H9 (cell line): ENCODE results near the gene RNU5B-1. TPM values are rescaled to one million over a fixed set of nuclear protein-coding genes. Genes with fewer than 3 reads are reported as not detected.

Experiments
- DNase-seq: peaks from one replicate; pipeline ENCODE4 v3.0.0-alpha.2; 2017
- H2AFZ ChIP-seq: one replicate; pipeline ENCODE4 v1.6.1; 2013; ENCODE audit warnings: mild to moderate bottlenecking, low read length, control low read depth, moderate library complexity
- H2AK5ac ChIP-seq: 2 replicates; pipeline ENCODE4 v1.6.1; 2013; ENCODE audit warnings: low read length, control low read depth, mixed read lengths; ENCODE audit not compliant: insufficient read length
- H2BK120ac ChIP-seq: one replicate; pipeline ENCODE4 v1.6.1; 2013; ENCODE audit warnings: low read depth, mild to moderate bottlenecking, low read length, control low read depth, inconsistent platforms; ENCODE audit not compliant: poor library complexity, severe bottlenecking
- H2BK12ac ChIP-seq: 2 replicates; pipeline ENCODE4 v1.6.1; 2013; ENCODE audit warnings: low read length, control low read depth, mixed read lengths, low read depth; ENCODE audit not compliant: insufficient read length
- H2BK15ac ChIP-seq: 2 replicates; pipeline ENCODE4 v1.6.1; 2013; ENCODE audit warnings: low read depth, low read length, control low read depth
- H2BK20ac ChIP-seq: one replicate; pipeline ENCODE4 v1.6.1; 2013; ENCODE audit warnings: low read depth, mild to moderate bottlenecking, low read length, control low read depth, inconsistent platforms; ENCODE audit not compliant: poor library complexity, severe bottlenecking
- H2BK5ac ChIP-seq: 2 replicates; pipeline ENCODE4 v1.6.1; 2013; ENCODE audit warnings: low read length, control low read depth, mixed read lengths; ENCODE audit not compliant: insufficient read length
- H3K14ac ChIP-seq: 2 replicates; pipeline ENCODE4 v1.6.1; 2013; ENCODE audit warnings: low read length, control low read depth; ENCODE audit not compliant: insufficient read depth
- H3K18ac ChIP-seq: 2 replicates; pipeline ENCODE4 v1.6.1; 2013; ENCODE audit warnings: low read depth, mild to moderate bottlenecking, mixed read lengths, low read length, control low read depth; ENCODE audit not compliant: insufficient read length
- H3K23ac ChIP-seq: 2 replicates; pipeline ENCODE4 v1.6.1; 2013; ENCODE audit warnings: low read length, control low read depth, mixed read lengths, low read depth; ENCODE audit not compliant: insufficient read length
- H3K23me2 ChIP-seq: 2 replicates; pipeline ENCODE4 v1.6.1; 2013; ENCODE audit warnings: low read depth, mild to moderate bottlenecking, mixed read lengths, low read length, control low read depth; ENCODE audit not compliant: insufficient read length, poor library complexity, severe bottlenecking
- H3K27ac ChIP-seq: 2 replicates; pipeline ENCODE4 v1.5.1; 2013; ENCODE audit warnings: low read length, control low read depth, mixed read lengths, low read depth; ENCODE audit not compliant: insufficient read length
- H3K27me3 ChIP-seq: 2 replicates; pipeline ENCODE4 v1.6.1; 2013; ENCODE audit warnings: low read length, control low read depth, inconsistent platforms; ENCODE audit not compliant: insufficient read depth
- H3K4ac ChIP-seq: 2 replicates; pipeline ENCODE4 v1.6.1; 2013; ENCODE audit warnings: low read depth, mild to moderate bottlenecking, control low read depth, inconsistent platforms, low read length, moderate library complexity
- H3K4me1 ChIP-seq: 2 replicates; pipeline ENCODE4 v1.6.1; 2013; ENCODE audit warnings: low read length, control low read depth, inconsistent platforms; ENCODE audit not compliant: insufficient read depth
- H3K4me2 ChIP-seq: 2 replicates; pipeline ENCODE4 v1.6.1; 2013; ENCODE audit warnings: low read length, control low read depth, mixed read lengths; ENCODE audit not compliant: insufficient read length, insufficient read depth
- H3K56ac ChIP-seq: 2 replicates; pipeline ENCODE4 v1.6.1; 2013; ENCODE audit warnings: low read depth, mild to moderate bottlenecking, mixed read lengths, low read length, control low read depth; ENCODE audit not compliant: insufficient read length
- H3K79me1 ChIP-seq: 2 replicates; pipeline ENCODE4 v1.6.1; 2013; ENCODE audit warnings: low read depth, mild to moderate bottlenecking, moderate library complexity, low read length, control low read depth, inconsistent platforms; ENCODE audit not compliant: insufficient read depth, poor library complexity, severe bottlenecking
- H3K79me2 ChIP-seq: 2 replicates; pipeline ENCODE4 v1.6.1; 2013; ENCODE audit warnings: low read length, control low read depth, inconsistent platforms; ENCODE audit not compliant: insufficient read depth
- H3K9ac ChIP-seq: 2 replicates; pipeline ENCODE4 v1.6.1; 2013; ENCODE audit warnings: low read length, control low read depth, mixed read lengths; ENCODE audit not compliant: insufficient read length; ENCODE audit errors: extremely low read depth
- H3K9me3 ChIP-seq: one replicate; pipeline ENCODE4 v1.6.1; 2013; ENCODE audit warnings: low read depth, low read length, inconsistent platforms; ENCODE audit not compliant: control insufficient read depth
- H3T11ph ChIP-seq: one replicate; pipeline ENCODE4 v1.6.1; 2013; ENCODE audit warnings: mild to moderate bottlenecking, low read length, control low read depth, inconsistent platforms
- H4K20me1 ChIP-seq: one replicate; pipeline ENCODE4 v1.6.1; 2013; ENCODE audit not compliant: control insufficient read depth, insufficient read length, insufficient read depth
- H4K5ac ChIP-seq: 2 replicates; pipeline ENCODE4 v1.6.1; 2013; ENCODE audit warnings: low read depth, mild to moderate bottlenecking, mixed read lengths, low read length, control low read depth; ENCODE audit not compliant: insufficient read length
- H4K8ac ChIP-seq: replicated peaks from 2 replicates; pipeline ENCODE4 v1.6.1; 2013; ENCODE audit warnings: low read length, control low read depth, mixed read lengths, low read depth; ENCODE audit not compliant: insufficient read length
- H4K91ac ChIP-seq: 2 replicates; pipeline ENCODE4 v1.6.1; 2013; ENCODE audit warnings: low read depth, mild to moderate bottlenecking, moderate library complexity, mixed read lengths, low read length, control low read depth; ENCODE audit not compliant: insufficient read length
- H3K27ac Mint-ChIP-seq, 3 experiments: 2 replicates in 2 of 3; 3 replicates in 1 of 3; pipeline ENCODE4 v1.8.0; 2020 to 2021; ENCODE audit warnings: mixed read lengths in 3 of 3, mild to moderate bottlenecking in 1 of 3, moderate library complexity in 1 of 3
- H3K27me3 Mint-ChIP-seq: 2 replicates; pipeline ENCODE4 v1.8.0; 2021; ENCODE audit warnings: low read depth, mild to moderate bottlenecking, moderate library complexity, mixed read lengths
- H3K36me3 Mint-ChIP-seq, 3 experiments: 2 replicates in 2 of 3; 3 replicates in 1 of 3; pipeline ENCODE4 v1.8.0; 2020 to 2021; ENCODE audit warnings: low read depth in 3 of 3, mixed read lengths in 3 of 3; ENCODE audit not compliant: insufficient read depth in 1 of 3
- H3K4me1 Mint-ChIP-seq, 2 experiments: 2 replicates each; pipeline ENCODE4 v1.8.0; 2020; ENCODE audit warnings: mixed read lengths in 2 of 2
- H3K4me3 Mint-ChIP-seq, 2 experiments: 2 replicates in 1 of 2; 3 replicates in 1 of 2; pipeline ENCODE4 v1.8.0; 2020 to 2021; ENCODE audit warnings: mild to moderate bottlenecking in 2 of 2, mixed read lengths in 2 of 2, moderate library complexity in 1 of 2
- H3K9me3 Mint-ChIP-seq, 2 experiments: 2 replicates in 1 of 2; 3 replicates in 1 of 2; pipeline ENCODE4 v1.8.0; 2020; ENCODE audit warnings: mild to moderate bottlenecking in 2 of 2, mixed read lengths in 2 of 2, moderate library complexity in 1 of 2
- CTCF ChIP-seq: fragments of 200-600 bp; sonication (generic); conservative IDR thresholded peaks from 3 replicates; pipeline ENCODE4 v1.8.0; 2021; ENCODE audit warnings: antibody characterized with exemption, mild to moderate bottlenecking
- WGBS: extraction: QIAGEN DNeasy Blood & Tissue Kit; methylation state at CpG from one replicate; pipeline ENCODE4 v1.1.7; 2013; ENCODE audit warnings: missing lambda C conversion rate, low lambda C conversion rate, mixed read lengths; ENCODE audit not compliant: insufficient read length; ENCODE audit errors: extremely low coverage; 5-methylcytosine and 5-hydroxymethylcytosine counted together
- total RNA-seq: library from RNA; stranded (reverse); gene quantifications from 2 replicates; pipeline ENCODE4 v1.2.1, GENCODE V29; 2021

Gene RNU5B-1
- total RNA-seq, 1 experiment from 2014 or later = not detected

DNA sequence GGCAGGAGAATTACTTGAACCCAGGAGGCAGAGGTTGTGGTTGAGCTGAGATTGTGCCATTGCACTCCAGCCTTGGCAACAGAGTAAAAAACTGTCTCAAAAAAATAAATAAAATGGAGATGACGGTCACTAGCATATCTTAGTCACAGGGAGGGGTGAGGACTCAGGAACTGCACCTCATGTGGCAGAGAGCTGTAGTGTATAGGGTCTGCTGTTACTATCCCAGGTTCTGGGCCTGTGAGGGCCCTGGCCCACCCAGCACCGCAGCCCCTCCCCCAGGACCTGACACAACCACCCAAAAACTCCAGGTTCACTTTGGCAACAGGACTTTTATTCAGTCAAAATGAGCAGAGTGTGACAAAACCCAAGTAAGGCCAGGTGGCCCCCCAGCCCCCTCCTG, 22.3 kb downstream of the RNU5B-1 start:
- Mint-ChIP-seq H3K36me3 (peaks cover 18 to 25% (median 24%) of the 10 kb centered on the region in 3 experiments; a peak in 6 of 7 replicates), H3K9me3 (no peaks in the 10 kb centered on the region; a peak in 1 of 5 replicates), H3K27ac (no peak overlapping the region), H3K4me3 (no peak overlapping the region), H3K27me3 (no peaks in the 10 kb centered on the region; the same call in 1 of the 2 replicates), H3K4me1 (peaks cover 10 to 17% of the 10 kb centered on the region in 2 experiments)
- Histone ChIP-seq H4K20me1 (no peaks in the 10 kb centered on the region), H3K27me3 (no peaks in the 10 kb centered on the region), H3K27ac (no peak overlapping the region), H3T11ph (no peak overlapping the region), H2BK120ac (no peak overlapping the region), H3K9ac (no peak overlapping the region), H3K23ac (no peak overlapping the region), H4K8ac (no peak overlapping the region), H2BK15ac (no peak overlapping the region), H3K79me2 (no peaks in the 10 kb centered on the region), H3K18ac (no peak overlapping the region), H3K14ac (no peak overlapping the region), H2BK5ac (no peak overlapping the region), H3K56ac (no peak overlapping the region), H2BK12ac (no peak overlapping the region), H2BK20ac (no peak overlapping the region), H2AK5ac (no peak overlapping the region), H3K23me2 (no peaks in the 10 kb centered on the region), H4K5ac (no peak overlapping the region), H3K4me2 (no peak overlapping the region), H3K4ac (no peak overlapping the region), H3K79me1 (no peaks in the 10 kb centered on the region), H3K9me3 (no peaks in the 10 kb centered on the region), H3K4me1 (no peaks in the 10 kb centered on the region), H4K91ac (no peak overlapping the region), H2AFZ (no peak overlapping the region)
- TF ChIP-seq CTCF = no peak
- WGBS = no CpG with 5 or more reads among the region's 2 CpGs
- DNase-seq = no peak
